Endodermal cell (in vitro differentiated cells): Measurements from ENCODE around the gene CMTM7. TPM values are rescaled to one million over a fixed set of nuclear protein-coding genes. Genes with fewer than 3 reads are reported as not detected.

Experiments
- DNase-seq: peaks from one replicate; pipeline ENCODE4 v3.0.0-alpha.2; 2017
- H3K27ac ChIP-seq: 2 replicates; pipeline ENCODE4 v1.5.1; 2013; ENCODE audit warnings: mild to moderate bottlenecking, low read depth, low read length, moderate library complexity
- H3K27me3 ChIP-seq: 2 replicates; pipeline ENCODE4 v1.6.1; 2013; ENCODE audit warnings: mild to moderate bottlenecking, low read length, moderate library complexity; ENCODE audit not compliant: insufficient read depth, control insufficient read depth, poor library complexity, severe bottlenecking
- H3K36me3 ChIP-seq: 2 replicates; pipeline ENCODE4 v1.7.0; 2013; ENCODE audit warnings: mild to moderate bottlenecking, low read length, moderate library complexity; ENCODE audit not compliant: control insufficient read depth, insufficient read depth
- H3K4me1 ChIP-seq: one replicate; pipeline ENCODE4 v1.7.0; 2013; ENCODE audit warnings: low read length; ENCODE audit not compliant: control insufficient read depth, insufficient read depth
- H3K4me3 ChIP-seq: 2 replicates; pipeline ENCODE4 v1.5.1; 2013; ENCODE audit warnings: mild to moderate bottlenecking, low read length, moderate library complexity
- H3K9ac ChIP-seq: 2 replicates; pipeline ENCODE4 v1.6.1; 2013; ENCODE audit warnings: mild to moderate bottlenecking, low read length, moderate library complexity; ENCODE audit not compliant: poor library complexity, severe bottlenecking; ENCODE audit errors: extremely low read depth
- H3K9me3 ChIP-seq: 2 replicates; pipeline ENCODE4 v1.6.1; 2013; ENCODE audit warnings: mild to moderate bottlenecking, low read length, moderate library complexity; ENCODE audit not compliant: control insufficient read depth
- H3K27ac Mint-ChIP-seq: 2 replicates; pipeline ENCODE4 v1.8.0; 2020; ENCODE audit warnings: mixed read lengths
- H3K27me3 Mint-ChIP-seq: 2 replicates; pipeline ENCODE4 v1.8.0; 2021; ENCODE audit warnings: mild to moderate bottlenecking, mixed read lengths; ENCODE audit not compliant: insufficient read depth
- H3K36me3 Mint-ChIP-seq: 2 replicates; pipeline ENCODE4 v1.8.0; 2020; ENCODE audit warnings: low read depth, mixed read lengths
- H3K4me1 Mint-ChIP-seq: 2 replicates; pipeline ENCODE4 v1.8.0; 2020; ENCODE audit warnings: mixed read lengths
- H3K4me3 Mint-ChIP-seq: 2 replicates; pipeline ENCODE4 v1.8.0; 2020; ENCODE audit warnings: mild to moderate bottlenecking, moderate library complexity, mixed read lengths
- H3K9me3 Mint-ChIP-seq: 2 replicates; pipeline ENCODE4 v1.8.0; 2020; ENCODE audit warnings: mild to moderate bottlenecking, mixed read lengths
- WGBS, 2 experiments: methylation state at CpG; one replicate each; pipeline versions ENCODE4 v1.1.5 to v1.1.7; 2013; ENCODE audit warnings: missing lambda C conversion rate in 2 of 2, mixed read lengths in 1 of 2; ENCODE audit not compliant: insufficient coverage in 1 of 2, insufficient read length in 1 of 2; 5-methylcytosine and 5-hydroxymethylcytosine counted together
- total RNA-seq, 2 donors: library from RNA; stranded (reverse); fragmentation: NEBNext Ultra II Directional in 1 of 2; extraction: Animal tissue kit (Norgen Biotek cat#: 25700) in 1 of 2; gene quantifications; 2 replicates in 1 of 2; 3 replicates in 1 of 2; pipeline ENCODE4 v1.2.1, GENCODE V29; 2021
- TF ChIP-seq, protein P1 (sequence below): fragments of 200-600 bp; sonication (generic); conservative IDR thresholded peaks from 2 replicates; pipeline ENCODE4 v1.5.0; 2021; ENCODE audit warnings: antibody characterized with exemption, mild to moderate bottlenecking

CMTM7 gene
- total RNA-seq, 2 donors from 2014 or later = 11.1 TPM

DNA sequence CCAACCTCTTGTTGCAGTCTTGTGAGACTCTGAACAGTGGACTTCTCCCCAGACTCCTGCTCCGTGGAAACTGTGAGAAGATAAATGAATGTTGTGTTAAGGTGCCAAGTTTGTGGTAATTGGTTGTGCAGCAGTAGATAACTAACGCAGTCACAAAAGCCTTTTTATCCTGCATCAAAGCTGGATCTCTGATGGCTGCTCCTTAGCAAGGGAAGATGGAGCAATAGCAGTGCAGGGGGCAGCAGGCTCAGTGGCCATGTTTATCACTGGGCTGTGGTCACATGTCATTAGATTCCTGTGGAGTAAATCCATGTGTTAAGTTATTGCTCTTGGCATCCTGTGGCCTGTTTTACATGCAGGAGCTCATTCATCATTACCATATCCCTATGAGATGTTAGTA lies 13.5 kb downstream of the CMTM7 start:
- Mint-ChIP-seq H3K9me3 (no peaks in the 10 kb centered on the region), H3K4me1 (peaks cover 26% of the 10 kb centered on the region)
- peaks cover 7% of the 10 kb centered on the region for H3K27me3 ChIP-seq

DNA sequence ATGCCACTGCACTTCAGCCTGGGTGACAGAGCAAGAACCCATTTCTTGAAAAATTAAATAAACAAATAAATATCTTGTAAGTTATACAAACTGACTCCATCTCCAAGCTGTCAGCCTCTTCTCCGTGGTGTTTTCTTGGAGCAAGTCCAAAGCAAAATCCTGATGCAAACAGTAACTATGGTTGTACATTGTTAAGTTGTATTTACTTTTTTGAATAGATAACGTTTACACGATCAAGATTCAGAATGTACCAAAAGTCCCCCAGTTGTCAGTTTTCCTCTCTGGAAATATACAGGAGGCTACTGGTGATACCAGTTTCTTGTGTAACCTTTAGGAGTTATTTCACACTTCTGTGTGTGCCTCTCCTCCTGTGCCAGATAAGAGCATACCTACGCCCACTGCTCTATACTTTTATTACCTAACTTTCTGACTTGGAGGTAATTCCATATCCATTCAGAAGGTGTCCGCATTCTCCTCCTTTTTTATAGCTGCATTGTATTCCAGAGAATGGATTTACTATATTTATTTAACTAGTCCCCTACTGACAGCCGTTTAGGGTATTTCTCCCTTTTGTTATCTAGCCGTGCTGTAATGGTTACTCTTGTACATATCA lies 14.2 kb downstream of the CMTM7 start:
- H3K36me3 ChIP-seq = no peaks in the 10 kb centered on the region
- H3K9ac ChIP-seq = no peak overlapping the region
- H3K4me1 ChIP-seq = peaks cover 12% of the 10 kb centered on the region
- H3K27me3 ChIP-seq = peaks cover 3% of the 10 kb centered on the region
- H3K9me3 ChIP-seq = no peaks in the 10 kb centered on the region
- TF ChIP-seq, protein P1, sequence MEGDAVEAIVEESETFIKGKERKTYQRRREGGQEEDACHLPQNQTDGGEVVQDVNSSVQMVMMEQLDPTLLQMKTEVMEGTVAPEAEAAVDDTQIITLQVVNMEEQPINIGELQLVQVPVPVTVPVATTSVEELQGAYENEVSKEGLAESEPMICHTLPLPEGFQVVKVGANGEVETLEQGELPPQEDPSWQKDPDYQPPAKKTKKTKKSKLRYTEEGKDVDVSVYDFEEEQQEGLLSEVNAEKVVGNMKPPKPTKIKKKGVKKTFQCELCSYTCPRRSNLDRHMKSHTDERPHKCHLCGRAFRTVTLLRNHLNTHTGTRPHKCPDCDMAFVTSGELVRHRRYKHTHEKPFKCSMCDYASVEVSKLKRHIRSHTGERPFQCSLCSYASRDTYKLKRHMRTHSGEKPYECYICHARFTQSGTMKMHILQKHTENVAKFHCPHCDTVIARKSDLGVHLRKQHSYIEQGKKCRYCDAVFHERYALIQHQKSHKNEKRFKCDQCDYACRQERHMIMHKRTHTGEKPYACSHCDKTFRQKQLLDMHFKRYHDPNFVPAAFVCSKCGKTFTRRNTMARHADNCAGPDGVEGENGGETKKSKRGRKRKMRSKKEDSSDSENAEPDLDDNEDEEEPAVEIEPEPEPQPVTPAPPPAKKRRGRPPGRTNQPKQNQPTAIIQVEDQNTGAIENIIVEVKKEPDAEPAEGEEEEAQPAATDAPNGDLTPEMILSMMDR = no peak
- Mint-ChIP-seq H3K27me3 (peaks cover 7% of the 10 kb centered on the region), H3K27ac (no peak overlapping the region), H3K4me3 (no peak overlapping the region), H3K9me3 (no peaks in the 10 kb centered on the region), H3K36me3 (peaks cover 4% of the 10 kb centered on the region), H3K4me1 (peaks cover 30% of the 10 kb centered on the region)
- H3K4me3 ChIP-seq = no peak overlapping the region
- no peak overlapping the region for H3K27ac ChIP-seq
- WGBS, 2 experiments = 97 to 100% methylated on average over 3 to 7 of the region's 7 CpGs
- no peak for DNase-seq

More for the DNA sequence above, 13.5 kb downstream of the CMTM7 start:
- H3K27ac Mint-ChIP-seq = no peak overlapping the region
- peaks cover 8% of the 10 kb centered on the region for H3K4me1 ChIP-seq
- H3K9me3 ChIP-seq = no peaks in the 10 kb centered on the region
- H3K36me3 Mint-ChIP-seq = peaks cover 4% of the 10 kb centered on the region
- H3K9ac ChIP-seq = no peak overlapping the region
- no peak overlapping the region for H3K4me3 Mint-ChIP-seq
- TF ChIP-seq, protein P1 = no peak
- no peaks in the 10 kb centered on the region for H3K36me3 ChIP-seq
- H3K4me3 ChIP-seq = no peak overlapping the region
- WGBS, 2 experiments = 91 to 100% methylated on average over 1 to 2 of the region's 2 CpGs
- no peak overlapping the region for H3K27ac ChIP-seq
- H3K27me3 Mint-ChIP-seq = peaks cover 7% of the 10 kb centered on the region
- DNase-seq = no peak

DNA sequence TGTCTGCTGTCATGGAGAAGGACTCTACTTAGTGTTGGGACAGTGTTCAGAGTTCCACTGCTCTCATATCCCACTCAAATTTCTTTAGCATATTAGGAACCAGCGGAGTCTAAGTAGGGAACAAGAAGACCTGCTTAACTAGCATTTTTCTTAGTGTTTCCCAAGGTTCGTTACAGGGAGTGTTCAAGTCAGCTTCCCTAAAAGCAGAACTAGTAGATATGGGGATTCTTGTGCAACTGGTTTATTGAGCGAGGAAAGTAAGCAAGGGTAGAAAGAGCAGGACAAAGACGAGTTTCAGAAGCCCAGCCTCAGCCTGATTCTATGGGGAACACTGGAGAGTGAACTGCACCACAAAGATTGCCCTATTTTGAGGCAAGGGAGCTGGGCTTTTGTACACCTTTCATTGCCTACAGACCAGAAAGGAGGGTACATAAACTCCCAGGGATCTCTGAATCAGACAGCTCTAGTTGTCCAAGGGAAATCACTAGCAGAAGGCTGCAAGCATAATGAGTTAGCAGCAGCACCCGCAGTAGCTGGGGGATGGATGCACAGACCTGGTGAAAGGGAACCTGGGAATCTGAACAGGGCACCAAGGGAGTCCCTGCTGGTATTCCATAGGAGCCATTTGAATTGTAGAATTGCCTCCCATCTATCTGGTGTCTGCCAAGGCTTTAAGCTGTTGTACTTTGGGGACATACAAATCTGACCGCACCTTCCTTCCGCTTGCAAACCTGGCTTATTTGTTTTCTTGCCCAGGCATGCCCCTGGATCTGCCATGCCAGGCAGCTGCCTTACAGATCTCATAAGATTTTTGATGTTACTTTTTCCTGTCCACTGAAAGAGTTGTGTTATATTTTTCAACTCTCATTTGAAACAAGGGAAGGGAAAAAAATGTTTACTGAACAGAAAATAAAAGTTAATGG lies 15.1 kb downstream of the CMTM7 start:
- TF ChIP-seq, protein P1 = no peak
- Mint-ChIP-seq H3K27ac (no peak overlapping the region), H3K9me3 (no peaks in the 10 kb centered on the region), H3K4me1 (peaks cover 35% of the 10 kb centered on the region), H3K36me3 (peaks cover 4% of the 10 kb centered on the region), H3K4me3 (no peak overlapping the region), H3K27me3 (peaks cover 7% of the 10 kb centered on the region)
- Histone ChIP-seq H3K4me1 (peaks cover 10% of the 10 kb centered on the region), H3K27me3 (no peaks in the 10 kb centered on the region), H3K9ac (no peak overlapping the region), H3K9me3 (no peaks in the 10 kb centered on the region), H3K4me3 (no peak overlapping the region), H3K36me3 (no peaks in the 10 kb centered on the region), H3K27ac (no peak overlapping the region)
- no peak for DNase-seq
- 85 to 88% methylated on average over 7 of the region's 7 CpGs for WGBS, 2 experiments
